Measurements from ENCODE around the gene PATZ1.

DNA sequence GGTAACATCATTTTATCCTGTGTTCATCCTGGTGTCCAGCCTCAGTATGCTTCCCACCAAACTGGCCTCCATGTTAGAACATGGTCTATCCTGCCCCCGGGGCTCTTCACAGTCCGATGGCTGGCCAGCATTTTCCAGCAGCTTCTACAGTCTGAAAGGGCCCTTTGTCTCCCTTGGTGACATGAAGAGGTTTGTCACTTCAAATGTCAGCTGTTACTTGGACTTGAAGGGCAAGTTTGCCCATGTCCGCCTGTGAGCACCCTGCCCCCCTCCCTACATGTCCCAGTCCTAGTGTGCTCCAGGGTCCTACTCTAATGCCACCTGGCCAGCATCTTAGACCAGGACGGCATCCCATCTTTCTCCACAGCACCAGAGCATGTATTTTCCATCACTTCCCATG lies 24.7 kb downstream of the PATZ1 start:
- TF ChIP-seq, protein P1, sequence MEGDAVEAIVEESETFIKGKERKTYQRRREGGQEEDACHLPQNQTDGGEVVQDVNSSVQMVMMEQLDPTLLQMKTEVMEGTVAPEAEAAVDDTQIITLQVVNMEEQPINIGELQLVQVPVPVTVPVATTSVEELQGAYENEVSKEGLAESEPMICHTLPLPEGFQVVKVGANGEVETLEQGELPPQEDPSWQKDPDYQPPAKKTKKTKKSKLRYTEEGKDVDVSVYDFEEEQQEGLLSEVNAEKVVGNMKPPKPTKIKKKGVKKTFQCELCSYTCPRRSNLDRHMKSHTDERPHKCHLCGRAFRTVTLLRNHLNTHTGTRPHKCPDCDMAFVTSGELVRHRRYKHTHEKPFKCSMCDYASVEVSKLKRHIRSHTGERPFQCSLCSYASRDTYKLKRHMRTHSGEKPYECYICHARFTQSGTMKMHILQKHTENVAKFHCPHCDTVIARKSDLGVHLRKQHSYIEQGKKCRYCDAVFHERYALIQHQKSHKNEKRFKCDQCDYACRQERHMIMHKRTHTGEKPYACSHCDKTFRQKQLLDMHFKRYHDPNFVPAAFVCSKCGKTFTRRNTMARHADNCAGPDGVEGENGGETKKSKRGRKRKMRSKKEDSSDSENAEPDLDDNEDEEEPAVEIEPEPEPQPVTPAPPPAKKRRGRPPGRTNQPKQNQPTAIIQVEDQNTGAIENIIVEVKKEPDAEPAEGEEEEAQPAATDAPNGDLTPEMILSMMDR (IDR thresholded peaks at IDR 0.05), result no peak
- TF ChIP-seq POLR2A (IDR thresholded peaks at IDR 0.05) (no peak), EP300 (IDR thresholded peaks at IDR 0.05) (no peak)
